ENCODE data around the gene PLEKHM1. TPM values are rescaled to one million over a fixed set of nuclear protein-coding genes. Genes with fewer than 3 reads are reported as not detected.

Gene PLEKHM1
- total and polyA plus RNA-seq, 2 donors: 14.2 to 21.8 TPM

GRCh38 chr17:45414990-45415881 is 75.3 kb downstream of the PLEKHM1 start:
- no peak overlapping the region for H3K27ac ChIP-seq (ENCODE audit: low read depth)
- H3K36me3 ChIP-seq (ENCODE audit: insufficient read depth): no peaks in the 10 kb centered on the region
- no peaks in the 10 kb centered on the region for H3K4me1 ChIP-seq (ENCODE audit: insufficient read depth)
- DNase-seq (ENCODE audit: extremely low spot score): no peak
- 77% methylated on average over 10 of the region's 10 CpGs for WGBS
- H3K4me3 ChIP-seq (ENCODE audit: low read depth, low read length): no peak overlapping the region

GRCh38 chr17:45413498-45413923 is 77.0 kb downstream of the PLEKHM1 start:
- no peak for DNase-seq (ENCODE audit: extremely low spot score)
- 79% methylated on average over 9 of the region's 9 CpGs for WGBS
- Histone ChIP-seq H3K36me3 (ENCODE audit: insufficient read depth) (no peaks in the 10 kb centered on the region), H3K27ac (ENCODE audit: low read depth) (no peak overlapping the region), H3K4me1 (ENCODE audit: insufficient read depth) (no peaks in the 10 kb centered on the region), H3K4me3 (ENCODE audit: low read depth, low read length) (no peak overlapping the region)

- Histone ChIP-seq H3K36me3 (ENCODE audit: insufficient read depth) (no peaks in the 10 kb centered on the region), H3K4me3 (ENCODE audit: low read depth, low read length) (no peak overlapping the region), H3K27ac (ENCODE audit: low read depth) (no peak overlapping the region), H3K4me1 (ENCODE audit: insufficient read depth) (no peaks in the 10 kb centered on the region)
- DNase-seq (ENCODE audit: extremely low spot score): no peak
- whole genome bisulfite sequencing: 88% methylated on average over 5 of the region's 5 CpGs
Observed at GRCh38 chr17:45411348-45412105, 79.0 kb downstream of the PLEKHM1 start.

GRCh38 chr17:45410144-45411091 is 80.1 kb downstream of the PLEKHM1 start:
- H3K4me3 ChIP-seq (ENCODE audit: low read depth, low read length): peak overlapping the region; percentile 36
- H3K27ac ChIP-seq (ENCODE audit: low read depth): peak overlapping the region; percentile 42
- WGBS: 70% methylated on average over 24 of the region's 24 CpGs
- DNase-seq (ENCODE audit: extremely low spot score): no peak
- H3K4me1 ChIP-seq (ENCODE audit: insufficient read depth): no peaks in the 10 kb centered on the region
- no peaks in the 10 kb centered on the region for H3K36me3 ChIP-seq (ENCODE audit: insufficient read depth)

GRCh38 chr17:45409659-45410076 is 80.9 kb downstream of the PLEKHM1 start:
- Histone ChIP-seq H3K36me3 (ENCODE audit: insufficient read depth) (no peaks in the 10 kb centered on the region), H3K4me3 (ENCODE audit: low read depth, low read length) (peak overlapping the region; percentile 36), H3K4me1 (ENCODE audit: insufficient read depth) (no peaks in the 10 kb centered on the region), H3K27ac (ENCODE audit: low read depth) (no peak overlapping the region)
- DNase-seq (ENCODE audit: extremely low spot score): no peak
- WGBS: 70% methylated on average over 5 of the region's 5 CpGs

- 57% methylated on average over 11 of the region's 11 CpGs for WGBS
- H3K27ac ChIP-seq (ENCODE audit: low read depth): no peak overlapping the region
- DNase-seq (ENCODE audit: extremely low spot score): no peak
- no peaks in the 10 kb centered on the region for H3K36me3 ChIP-seq (ENCODE audit: insufficient read depth)
- H3K4me3 ChIP-seq (ENCODE audit: low read depth, low read length): no peak overlapping the region
- no peaks in the 10 kb centered on the region for H3K4me1 ChIP-seq (ENCODE audit: insufficient read depth)
Observed at GRCh38 chr17:45408611-45409421, 81.7 kb downstream of the PLEKHM1 start.

- H3K4me3 ChIP-seq (ENCODE audit: low read depth, low read length): no peak overlapping the region
- WGBS: 78% methylated on average over 7 of the region's 7 CpGs
Observed at GRCh38 chr17:45406107-45406506, 84.4 kb downstream of the PLEKHM1 start.

GRCh38 chr17:45405250-45406086 is 85.1 kb downstream of the PLEKHM1 start:
- Histone ChIP-seq H3K36me3 (ENCODE audit: insufficient read depth) (peaks cover 3% of the 10 kb centered on the region), H3K27ac (ENCODE audit: low read depth) (no peak overlapping the region), H3K4me1 (ENCODE audit: insufficient read depth) (no peaks in the 10 kb centered on the region), H3K4me3 (ENCODE audit: low read depth, low read length) (no peak overlapping the region)
- DNase-seq (ENCODE audit: extremely low spot score): no peak
- 27% methylated on average over 48 of the region's 48 CpGs for WGBS

More at GRCh38 chr17:45406107-45406506, 84.4 kb downstream of the PLEKHM1 start:
- DNase-seq (ENCODE audit: extremely low spot score): no peak
- H3K4me1 ChIP-seq (ENCODE audit: insufficient read depth): no peaks in the 10 kb centered on the region
- no peak overlapping the region for H3K27ac ChIP-seq (ENCODE audit: low read depth)
- peaks cover 3% of the 10 kb centered on the region for H3K36me3 ChIP-seq (ENCODE audit: insufficient read depth)

GRCh38 chr17:45404870-45405249 is 85.7 kb downstream of the PLEKHM1 start:
- WGBS: 55% methylated on average over 14 of the region's 14 CpGs
- Histone ChIP-seq H3K27ac (ENCODE audit: low read depth) (no peak overlapping the region), H3K4me3 (ENCODE audit: low read depth, low read length) (no peak overlapping the region), H3K4me1 (ENCODE audit: insufficient read depth) (no peaks in the 10 kb centered on the region), H3K36me3 (ENCODE audit: insufficient read depth) (peaks cover 3% of the 10 kb centered on the region)
- DNase-seq (ENCODE audit: extremely low spot score): no peak

- no peak overlapping the region for H3K27ac ChIP-seq (ENCODE audit: low read depth)
- no peak for DNase-seq (ENCODE audit: extremely low spot score)
- no peak overlapping the region for H3K4me3 ChIP-seq (ENCODE audit: low read depth, low read length)
- no peaks in the 10 kb centered on the region for H3K4me1 ChIP-seq (ENCODE audit: insufficient read depth)
- 94% methylated on average over 10 of the region's 10 CpGs for WGBS
- H3K36me3 ChIP-seq (ENCODE audit: insufficient read depth): peaks cover 3% of the 10 kb centered on the region
Observed at GRCh38 chr17:45403906-45404490, 86.5 kb downstream of the PLEKHM1 start.

- DNase-seq (ENCODE audit: extremely low spot score): no peak
- no peak overlapping the region for H3K4me3 ChIP-seq (ENCODE audit: low read depth, low read length)
- no peaks in the 10 kb centered on the region for H3K4me1 ChIP-seq (ENCODE audit: insufficient read depth)
- no peak overlapping the region for H3K27ac ChIP-seq (ENCODE audit: low read depth)
- WGBS: 79% methylated on average over 1 of the region's 1 CpG
- peaks cover 3% of the 10 kb centered on the region for H3K36me3 ChIP-seq (ENCODE audit: insufficient read depth)
Observed at GRCh38 chr17:45402916-45403315, 87.6 kb downstream of the PLEKHM1 start.

Data from urinary bladder (tissue), 4 donors.